Measurements from ENCODE around the gene MYLK2. TPM values are rescaled to one million over a fixed set of nuclear protein-coding genes. Genes with fewer than 3 reads are reported as not detected.

The MYLK2 gene
- total RNA-seq, 2 experiments from 2014 or later, result not detected

GRCh38 chr20:31809661-31810060 lies 9.5 kb upstream of the MYLK2 start:
- Histone ChIP-seq H3K36me3 (ENCODE audit: insufficient read depth, low read length) (no peaks in the 10 kb centered on the region), H3K4me3 (ENCODE audit: low read length) (no peak overlapping the region), H3K27ac (ENCODE audit: low read depth in 1 of 2, low read length in 2 of 2) (no peak overlapping the region), H3K4me1 (ENCODE audit: insufficient read depth, low read length) (no peaks in the 10 kb centered on the region), H3K27me3 (ENCODE audit: control insufficient read depth in 1 of 2, insufficient read depth in 2 of 2, low read length in 2 of 2) (no peaks in the 10 kb centered on the region), H3K9me3 (ENCODE audit: control insufficient read depth in 1 of 2, insufficient read depth in 1 of 2, low read length in 2 of 2) (no peaks in the 10 kb centered on the region)
- Mint-ChIP-seq H3K9me3 (no peaks in the 10 kb centered on the region), H3K27me3 (no peaks in the 10 kb centered on the region), H3K36me3 (ENCODE audit: low read depth) (no peaks in the 10 kb centered on the region), H3K4me3 (no peak overlapping the region), H3K27ac (no peak overlapping the region), H3K4me1 (ENCODE audit: low read depth) (peaks cover 4% of the 10 kb centered on the region)
- TF ChIP-seq, protein P1, sequence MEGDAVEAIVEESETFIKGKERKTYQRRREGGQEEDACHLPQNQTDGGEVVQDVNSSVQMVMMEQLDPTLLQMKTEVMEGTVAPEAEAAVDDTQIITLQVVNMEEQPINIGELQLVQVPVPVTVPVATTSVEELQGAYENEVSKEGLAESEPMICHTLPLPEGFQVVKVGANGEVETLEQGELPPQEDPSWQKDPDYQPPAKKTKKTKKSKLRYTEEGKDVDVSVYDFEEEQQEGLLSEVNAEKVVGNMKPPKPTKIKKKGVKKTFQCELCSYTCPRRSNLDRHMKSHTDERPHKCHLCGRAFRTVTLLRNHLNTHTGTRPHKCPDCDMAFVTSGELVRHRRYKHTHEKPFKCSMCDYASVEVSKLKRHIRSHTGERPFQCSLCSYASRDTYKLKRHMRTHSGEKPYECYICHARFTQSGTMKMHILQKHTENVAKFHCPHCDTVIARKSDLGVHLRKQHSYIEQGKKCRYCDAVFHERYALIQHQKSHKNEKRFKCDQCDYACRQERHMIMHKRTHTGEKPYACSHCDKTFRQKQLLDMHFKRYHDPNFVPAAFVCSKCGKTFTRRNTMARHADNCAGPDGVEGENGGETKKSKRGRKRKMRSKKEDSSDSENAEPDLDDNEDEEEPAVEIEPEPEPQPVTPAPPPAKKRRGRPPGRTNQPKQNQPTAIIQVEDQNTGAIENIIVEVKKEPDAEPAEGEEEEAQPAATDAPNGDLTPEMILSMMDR (IDR thresholded peaks at IDR 0.05), result no peak
- ATAC-seq (ENCODE audit: poor library complexity) (no peak), DNase-seq (no peak)
- intact Hi-C loops (cut with DNase I, micrococcal nuclease), result no loop called here
- CTCF ChIA-PET, result no interaction called here
- POLR2A ChIA-PET, result no interaction called here

DNA sequence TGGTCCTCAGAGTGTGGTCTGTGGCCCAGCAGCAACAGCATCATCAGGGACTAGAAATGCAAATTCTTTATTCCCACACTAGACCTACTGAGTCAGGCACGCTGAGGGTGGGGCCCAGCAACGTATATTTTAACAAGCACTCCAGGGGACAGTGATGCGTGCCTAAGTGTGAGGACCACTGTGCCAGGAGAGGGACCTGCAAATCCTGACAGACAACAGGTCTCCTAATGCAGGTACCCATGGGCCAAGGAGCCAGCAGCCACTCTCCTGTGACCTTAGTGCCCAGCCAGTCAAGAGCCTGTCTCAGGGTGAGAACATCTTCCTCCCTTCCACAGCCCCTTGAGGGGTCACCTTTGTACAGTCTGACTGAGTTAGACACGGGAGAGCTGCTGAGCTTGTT lies 8.0 kb upstream of the MYLK2 start:
- TF ChIP-seq, protein P1 (IDR thresholded peaks at IDR 0.05), result no peak
- H3K27me3 Mint-ChIP-seq, result no peaks in the 10 kb centered on the region

GRCh38 chr20:31811796-31812728 lies 7.1 kb upstream of the MYLK2 start:
- Mint-ChIP-seq H3K36me3 (ENCODE audit: low read depth) (no peaks in the 10 kb centered on the region), H3K4me3 (no peak overlapping the region), H3K9me3 (no peaks in the 10 kb centered on the region), H3K27me3 (no peaks in the 10 kb centered on the region), H3K27ac (no peak overlapping the region), H3K4me1 (ENCODE audit: low read depth) (no peaks in the 10 kb centered on the region)
- Histone ChIP-seq H3K36me3 (ENCODE audit: insufficient read depth, low read length) (no peaks in the 10 kb centered on the region), H3K4me1 (ENCODE audit: insufficient read depth, low read length) (no peaks in the 10 kb centered on the region), H3K27ac (ENCODE audit: low read depth in 1 of 2, low read length in 2 of 2) (no peak overlapping the region), H3K9me3 (ENCODE audit: control insufficient read depth in 1 of 2, insufficient read depth in 1 of 2, low read length in 2 of 2) (no peaks in the 10 kb centered on the region), H3K4me3 (ENCODE audit: low read length) (no peak overlapping the region), H3K27me3 (ENCODE audit: control insufficient read depth in 1 of 2, insufficient read depth in 2 of 2, low read length in 2 of 2) (no peaks in the 10 kb centered on the region)
- ChIA-PET POLR2A (no interaction called here), CTCF (no interaction called here)
- TF ChIP-seq, protein P1 (IDR thresholded peaks at IDR 0.05), result no peak
- no peak for DNase-seq
- no peak for ATAC-seq (ENCODE audit: poor library complexity)
- intact Hi-C loops (cut with DNase I, micrococcal nuclease), result no loop called here

More for the DNA sequence above, 8.0 kb upstream of the MYLK2 start:
- no peak for DNase-seq
- H3K27ac Mint-ChIP-seq, result no peak overlapping the region
- no peaks in the 10 kb centered on the region for H3K27me3 ChIP-seq (ENCODE audit: control insufficient read depth in 1 of 2, insufficient read depth in 2 of 2, low read length in 2 of 2)
- no peaks in the 10 kb centered on the region for H3K36me3 Mint-ChIP-seq (ENCODE audit: low read depth)
- peaks cover under 1% of the 10 kb centered on the region for H3K4me1 Mint-ChIP-seq (ENCODE audit: low read depth)
- no peak overlapping the region for H3K4me3 Mint-ChIP-seq
- CTCF ChIA-PET, result no interaction called here
- H3K9me3 Mint-ChIP-seq, result no peaks in the 10 kb centered on the region
- POLR2A ChIA-PET, result no interaction called here
- H3K4me1 ChIP-seq (ENCODE audit: insufficient read depth, low read length), result no peaks in the 10 kb centered on the region
- H3K36me3 ChIP-seq (ENCODE audit: insufficient read depth, low read length), result no peaks in the 10 kb centered on the region
- ATAC-seq (ENCODE audit: poor library complexity), result no peak
- no peak overlapping the region for H3K4me3 ChIP-seq (ENCODE audit: low read length)
- intact Hi-C loops (cut with DNase I, micrococcal nuclease), result no loop called here
- H3K27ac ChIP-seq (ENCODE audit: low read depth in 1 of 2, low read length in 2 of 2), result no peak overlapping the region
- no peaks in the 10 kb centered on the region for H3K9me3 ChIP-seq (ENCODE audit: control insufficient read depth in 1 of 2, insufficient read depth in 1 of 2, low read length in 2 of 2)
